Muscle of back (tissue), 11 donors: Measurements from ENCODE around the gene TRPC4AP. TPM values are rescaled to one million over a fixed set of nuclear protein-coding genes. Genes with fewer than 3 reads are reported as not detected.
"Not testable (repeated sequence)": the region's sequence is repeated elsewhere in the genome, so short reads cannot be mapped to it uniquely, and the experiment has no call there.

Experiments
- DNase-seq, 3 donors: peaks; one replicate each; pipeline versions ENCODE4 v3.0.0 to v3.0.0-alpha.2; 2013
- polyA plus RNA-seq, 10 donors: library from polyadenylated mRNA; unstranded; fragments of 120-200 nt; gene quantifications; one replicate each; pipeline ENCODE4 v1.2.1, GENCODE V29; 2013; ENCODE audit not compliant: insufficient read length in 10 of 10

The TRPC4AP gene
- polyA plus RNA-seq, 10 donors = 49.4 to 63.2 (median 54.0) TPM

DNA sequence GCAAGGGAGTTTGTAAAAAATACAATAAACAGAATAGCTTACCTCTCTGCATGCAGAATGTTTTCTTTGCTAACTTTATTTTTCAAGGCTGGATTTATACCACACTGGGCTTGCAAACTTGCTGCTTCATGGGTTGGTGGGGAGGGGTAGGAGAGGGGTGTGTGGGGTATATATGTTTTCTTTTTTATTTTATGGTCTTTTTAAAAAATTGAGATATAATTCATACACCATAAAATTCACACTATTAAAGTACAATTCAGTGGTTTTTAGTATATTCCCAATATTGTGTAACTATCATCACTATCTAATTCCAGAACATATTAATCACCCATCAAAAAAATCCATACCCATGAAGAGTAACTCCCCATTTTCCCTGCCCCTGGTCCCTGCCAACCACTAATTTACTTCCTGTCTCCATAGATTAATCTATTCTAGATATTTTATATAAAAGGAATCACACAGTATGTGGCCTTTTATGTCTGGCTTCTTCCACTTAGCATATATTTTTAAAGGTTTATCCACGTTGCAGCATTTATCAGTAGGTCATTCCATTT lies 14.3 kb upstream of the TRPC4AP start:
- no peak for DNase-seq

DNA sequence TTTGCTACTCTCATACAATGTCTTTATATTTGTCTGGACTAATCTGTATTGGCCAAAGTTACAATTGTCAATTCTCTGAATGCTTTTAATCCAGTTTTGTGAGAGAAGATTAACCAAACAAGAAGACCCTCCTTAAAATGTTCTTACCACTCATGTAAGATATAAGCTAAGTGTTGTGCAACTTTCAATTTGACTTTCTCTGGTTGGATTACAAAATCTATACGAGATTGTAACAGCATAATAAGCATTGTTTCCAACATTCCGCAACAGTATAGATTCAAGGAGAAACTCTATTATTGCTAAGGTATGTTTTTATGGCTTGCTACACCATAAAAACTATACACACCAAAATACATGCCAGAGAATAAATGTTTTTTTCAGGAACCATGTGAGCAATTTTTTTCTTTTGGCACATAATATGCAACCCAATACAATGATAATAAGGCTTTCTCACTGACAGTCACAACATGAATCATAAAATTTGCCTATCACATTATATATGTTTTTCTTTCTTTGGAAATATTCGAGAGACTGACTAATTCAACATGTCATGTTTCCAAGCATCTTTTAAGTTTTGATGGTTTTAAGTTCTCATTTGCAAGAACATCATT lies 12.2 kb upstream of the TRPC4AP start:
- DNase-seq = no peak

- no peak for DNase-seq
These were observed 9.0 kb upstream of the TRPC4AP start for GRCh38 chr20:35101620-35102019.

DNA sequence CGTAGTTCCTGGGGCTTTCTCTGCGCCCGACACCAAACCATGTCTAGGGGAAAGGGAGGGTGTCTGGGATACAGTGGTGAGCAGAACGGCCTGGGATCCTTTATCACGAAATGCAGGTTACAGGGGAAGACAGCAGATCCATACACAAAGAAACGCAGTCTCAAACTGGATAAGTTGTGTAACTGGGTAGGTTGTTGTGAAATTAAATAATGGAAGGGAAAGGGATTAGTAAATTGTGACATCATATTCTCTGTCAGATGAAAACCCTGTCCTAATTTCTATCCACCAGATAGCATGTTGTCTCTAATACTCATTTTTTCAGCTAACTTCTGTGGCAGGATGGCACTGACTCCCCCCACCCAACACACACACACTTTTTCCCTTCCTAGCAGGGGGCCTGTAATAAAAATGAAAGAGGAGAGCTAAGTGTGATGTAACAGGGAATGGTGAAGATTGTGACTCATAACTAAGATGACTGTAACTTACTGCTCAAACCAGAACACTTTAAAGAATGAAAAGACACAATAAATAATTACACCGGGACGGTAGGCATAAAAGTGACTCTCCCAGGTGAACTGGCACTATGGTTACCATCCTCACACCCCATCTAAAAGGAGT lies 769 bp upstream of the TRPC4AP start:
- DNase-seq = peak in 1 of 3 donors; percentile 42

DNA sequence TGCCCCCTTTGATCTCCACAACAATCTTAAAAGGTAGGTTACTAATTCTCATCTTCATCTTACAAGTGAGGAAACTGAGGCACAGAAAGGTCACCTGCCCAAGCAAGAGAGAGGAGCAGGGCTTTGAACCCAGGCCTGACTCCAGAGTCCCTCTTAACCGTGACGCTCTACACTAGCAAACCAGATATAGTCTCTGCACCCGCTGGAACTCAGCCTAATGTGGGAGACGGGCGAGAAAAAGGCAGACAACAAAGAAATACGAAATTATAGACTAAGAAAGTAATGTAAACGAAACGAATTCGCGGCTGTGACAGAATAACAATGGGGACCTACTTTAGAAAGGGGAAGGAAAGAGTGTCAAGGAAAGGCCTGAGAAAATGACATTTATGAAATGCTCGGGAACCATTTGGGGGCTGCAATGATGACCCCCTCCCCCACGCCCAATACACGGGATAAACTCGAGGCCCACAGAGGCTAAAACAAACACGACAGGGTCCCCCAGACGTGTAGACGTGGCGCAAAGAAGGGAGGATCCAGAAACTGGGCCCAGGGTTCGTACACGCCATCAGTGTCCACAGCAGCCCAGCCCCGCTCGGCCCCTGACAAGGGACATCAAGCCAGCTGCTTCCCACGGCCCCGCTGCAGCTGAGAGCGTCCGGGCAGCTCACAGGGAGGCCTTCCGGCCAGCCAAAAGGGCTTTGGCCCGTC lies 637 bp downstream of the TRPC4AP start:
- peak in 2 of 3 donors; percentile 10 to 77 for DNase-seq

DNA sequence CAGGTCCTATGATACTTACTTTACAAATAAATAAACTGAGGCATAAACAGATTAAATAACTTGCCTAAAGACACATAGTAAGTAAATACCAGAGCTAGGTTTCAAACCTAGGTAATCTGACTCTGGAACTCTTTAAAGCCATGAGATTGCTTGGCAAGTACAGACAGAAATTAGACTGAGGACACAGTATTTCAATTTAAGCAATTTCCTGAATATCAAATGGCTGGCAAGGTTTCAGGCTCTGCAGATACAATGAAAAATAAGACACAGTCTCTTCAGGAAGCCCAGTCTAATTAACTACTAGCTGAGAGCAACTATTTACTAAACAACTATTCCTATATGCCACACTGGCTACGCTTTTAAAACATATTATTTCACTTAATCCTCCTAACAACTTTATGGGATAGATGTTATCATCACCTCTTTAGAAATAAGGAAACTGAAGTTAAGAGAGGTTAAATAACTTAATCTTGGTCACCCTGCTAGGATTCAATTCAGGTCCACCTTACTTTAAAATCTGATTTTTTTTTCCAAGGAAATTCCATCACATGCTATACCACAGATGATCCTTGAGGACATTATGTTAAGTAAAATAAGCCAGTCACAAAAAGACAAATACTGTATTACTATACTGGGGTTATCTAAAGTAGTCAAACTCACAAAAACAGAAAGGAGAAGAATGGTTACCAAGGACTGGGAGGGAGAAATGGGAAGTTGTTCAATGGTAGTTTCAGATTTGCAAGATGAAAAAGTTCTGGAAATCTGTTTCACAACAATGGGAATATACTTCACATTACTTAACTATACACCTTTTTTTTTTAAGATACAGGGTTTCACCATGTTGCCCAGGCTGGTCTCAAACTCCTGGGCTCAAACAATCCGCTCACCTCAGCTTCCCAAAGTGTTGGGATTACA lies 4.1 kb downstream of the TRPC4AP start:
- no peak for DNase-seq

GRCh38 chr20:35087791-35088190 lies 4.8 kb downstream of the TRPC4AP start:
- no peak for DNase-seq

DNA sequence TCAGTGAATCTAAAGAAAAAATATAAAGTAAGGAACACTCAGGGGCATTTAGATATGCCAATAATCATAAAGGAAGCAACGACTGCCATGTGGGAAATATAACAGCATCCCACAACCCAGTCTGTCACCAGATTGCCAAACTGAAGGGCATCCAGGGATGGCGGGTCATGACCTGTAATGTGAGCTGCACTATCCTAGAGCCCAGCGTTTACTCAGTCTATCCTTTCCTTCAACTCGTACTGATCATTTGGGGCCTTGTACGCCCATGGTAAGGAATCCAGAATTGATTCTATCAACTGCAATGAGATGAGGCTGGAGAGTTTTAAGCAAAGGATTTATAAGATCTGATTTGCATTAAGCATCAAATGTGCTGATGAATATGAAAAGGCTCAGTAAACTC lies 5.3 kb downstream of the TRPC4AP start:
- DNase-seq = no peak

DNA sequence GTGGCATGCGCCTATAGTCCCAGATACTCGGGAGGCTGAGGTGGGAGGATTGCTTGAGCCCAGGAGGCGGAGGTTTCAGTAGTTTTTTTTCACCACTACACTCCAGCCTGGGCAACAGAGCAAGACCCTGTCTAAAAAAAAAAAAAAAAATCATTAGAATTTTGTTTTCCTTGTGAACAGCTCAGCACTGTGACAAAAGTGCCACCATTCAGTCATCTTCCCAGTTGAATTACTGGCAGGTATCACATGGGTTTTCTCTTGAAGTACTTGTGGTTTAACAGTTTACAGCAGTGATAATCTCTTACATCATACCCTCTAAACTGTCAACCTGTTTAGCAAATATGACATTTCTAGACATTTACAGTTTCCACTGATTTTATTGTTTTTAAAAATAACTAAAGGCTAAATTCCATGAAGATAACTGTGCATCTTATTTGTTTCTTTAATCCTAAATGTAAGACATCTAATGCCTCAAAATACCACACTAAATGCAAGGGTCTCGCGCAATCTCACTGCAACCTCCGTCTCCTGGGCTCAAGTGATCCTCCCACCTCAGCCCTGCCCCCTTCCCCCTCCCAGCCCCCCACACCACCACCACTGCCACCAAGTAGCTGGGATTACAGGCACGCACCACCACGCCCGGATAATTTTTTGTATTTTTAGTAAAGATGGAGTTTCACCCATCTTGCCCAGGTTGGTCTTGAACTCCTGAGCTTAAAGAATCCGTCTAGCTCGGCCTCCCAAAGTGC lies 7.0 kb downstream of the TRPC4AP start:
- no peak for DNase-seq

DNA sequence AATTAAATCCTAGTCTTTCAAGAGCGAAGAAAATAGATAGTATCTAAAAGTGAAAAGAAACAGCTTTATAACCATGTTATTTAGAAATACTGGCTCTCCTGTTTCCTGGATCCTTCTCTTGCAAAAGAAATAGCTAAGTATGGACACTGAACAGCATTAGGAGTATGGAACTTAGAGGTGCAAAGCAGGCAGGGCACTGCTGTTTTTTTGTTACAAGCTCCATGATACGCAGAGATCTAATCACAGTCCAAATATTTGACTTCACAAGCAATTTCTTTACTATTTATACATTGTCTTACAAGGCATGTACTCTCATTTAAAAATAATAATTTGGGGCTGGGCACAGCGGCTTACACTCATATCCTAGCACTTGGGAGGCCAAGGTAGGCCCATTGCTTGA lies 7.6 kb downstream of the TRPC4AP start:
- DNase-seq = no peak

DNA sequence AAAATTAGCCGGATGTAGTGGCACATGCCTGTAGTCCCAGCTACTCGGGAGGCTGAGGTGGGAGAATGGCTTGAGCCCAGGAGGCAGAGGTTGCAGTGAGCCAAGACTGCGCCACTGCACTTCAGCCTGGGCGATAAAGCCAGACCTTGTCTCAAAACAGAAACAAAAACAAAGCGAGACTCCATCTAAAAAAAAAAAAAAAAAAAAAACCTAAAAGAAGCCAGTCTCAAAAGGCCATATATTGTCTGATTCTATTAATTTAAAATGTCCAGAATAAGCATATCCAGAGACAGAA lies 12.3 kb downstream of the TRPC4AP start:
- DNase-seq = not testable (repeated sequence)

DNA sequence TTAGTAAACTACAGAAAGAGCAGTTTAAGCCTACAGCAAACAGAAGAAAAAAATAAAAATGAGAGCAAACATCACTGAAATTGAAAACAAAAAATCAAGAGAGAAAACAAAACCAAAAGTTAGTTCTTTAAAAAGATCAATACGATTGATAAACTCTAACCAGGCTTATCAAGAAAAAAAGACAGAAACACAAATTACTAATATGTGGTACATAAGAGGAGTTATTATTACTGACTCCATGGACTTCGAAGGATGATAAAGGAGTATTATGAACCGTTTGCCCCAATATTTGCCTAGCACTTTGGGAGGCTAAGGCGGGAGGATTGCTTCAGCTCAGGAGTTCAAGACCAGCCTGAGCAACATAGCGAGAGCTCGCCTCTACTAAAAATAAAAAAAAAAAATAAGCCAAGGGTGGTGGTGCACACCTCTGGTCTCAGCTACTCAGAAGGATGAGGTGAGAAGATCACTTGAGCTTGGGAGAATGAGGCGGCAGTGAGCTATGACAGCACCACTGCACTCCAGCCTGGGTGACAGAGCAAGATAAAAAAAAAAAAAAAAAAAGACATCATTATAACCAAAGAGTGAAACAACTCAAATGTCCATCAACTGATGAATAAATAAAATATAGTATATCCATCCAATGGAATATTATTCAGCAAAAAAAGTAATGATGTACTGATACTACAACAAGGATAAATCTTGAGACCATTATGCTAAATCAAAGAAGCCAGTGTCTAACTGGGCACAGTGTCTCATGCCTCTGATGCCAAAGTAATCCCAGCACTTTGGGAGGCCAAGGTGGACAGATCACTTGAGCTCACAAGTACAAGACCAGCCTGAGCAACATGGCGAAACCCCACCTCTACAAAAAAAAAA lies 12.9 kb downstream of the TRPC4AP start:
- DNase-seq = no peak

GRCh38 chr20:35077872-35078271 lies 14.7 kb downstream of the TRPC4AP start:
- DNase-seq = no peak

DNA sequence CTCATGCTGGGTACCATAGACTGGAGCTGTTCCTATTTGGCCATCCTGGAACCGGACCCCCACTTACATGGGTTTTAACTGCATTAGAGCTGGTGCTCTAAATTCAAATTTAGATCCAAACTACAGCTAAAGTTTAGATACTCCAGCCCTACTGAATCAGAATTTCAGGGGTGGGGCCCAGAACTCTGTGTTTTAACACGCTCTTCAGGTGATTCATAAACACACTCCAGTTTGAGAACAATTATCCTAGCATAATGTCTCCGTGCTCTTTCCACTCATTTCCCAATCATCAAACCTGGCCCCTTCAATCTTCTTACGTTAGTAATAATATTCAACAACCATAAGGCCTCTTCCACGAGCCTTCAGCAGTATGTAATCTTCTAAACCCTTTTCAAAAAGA lies 15.3 kb downstream of the TRPC4AP start:
- no peak for DNase-seq

DNA sequence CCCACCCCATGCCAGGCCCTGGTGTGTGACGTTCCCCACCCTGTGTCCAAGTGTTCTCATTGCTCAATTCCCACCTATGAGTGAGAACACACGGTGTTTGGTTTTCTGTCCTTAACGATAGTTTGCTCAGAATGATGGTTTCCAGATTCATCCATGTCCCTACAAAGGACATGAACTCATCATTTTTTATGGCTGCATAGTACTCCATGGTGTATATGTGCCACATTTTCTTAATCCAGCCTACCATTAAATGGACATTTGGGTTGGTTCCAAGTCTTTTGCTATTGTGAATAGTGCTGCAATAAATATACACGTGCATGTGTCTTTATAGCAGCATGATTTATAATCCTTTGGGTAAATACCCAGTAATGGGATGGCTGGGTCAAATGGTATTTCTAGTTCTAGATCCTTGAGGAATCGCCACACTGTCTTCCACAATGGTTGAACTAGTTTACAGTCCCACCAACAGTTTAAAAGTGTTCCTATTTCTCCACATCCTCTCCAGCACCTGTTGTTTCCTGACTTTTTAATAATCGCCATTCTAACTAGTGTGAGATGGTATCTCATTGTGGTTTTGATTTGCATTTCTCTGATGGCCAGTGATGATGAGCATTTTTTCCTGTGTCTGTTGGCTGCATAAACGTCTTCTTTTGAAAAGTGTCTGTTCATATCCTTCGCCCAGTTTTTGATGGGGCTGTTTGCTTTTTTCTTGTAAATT lies 21.0 kb downstream of the TRPC4AP start:
- DNase-seq = not testable (repeated sequence)

DNA sequence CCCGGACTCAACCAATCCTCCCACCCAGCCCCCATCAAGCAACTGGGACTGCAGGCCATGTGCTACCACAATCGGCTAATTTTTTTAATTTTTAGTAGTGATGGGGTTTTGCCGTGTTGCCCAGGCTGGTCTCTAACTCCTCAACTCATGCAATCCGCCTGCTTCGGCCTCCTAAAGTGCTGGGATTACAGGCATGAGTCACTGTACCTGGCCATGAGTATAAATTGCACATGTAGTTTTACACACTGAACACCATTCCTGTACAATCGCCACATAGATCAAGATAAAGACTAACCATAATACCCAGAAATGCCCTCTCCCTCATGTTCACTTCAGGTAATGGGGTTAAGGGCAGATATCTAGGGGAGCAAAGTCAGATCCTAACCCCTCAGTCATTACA lies 26.4 kb downstream of the TRPC4AP start:
- no peak for DNase-seq

DNA sequence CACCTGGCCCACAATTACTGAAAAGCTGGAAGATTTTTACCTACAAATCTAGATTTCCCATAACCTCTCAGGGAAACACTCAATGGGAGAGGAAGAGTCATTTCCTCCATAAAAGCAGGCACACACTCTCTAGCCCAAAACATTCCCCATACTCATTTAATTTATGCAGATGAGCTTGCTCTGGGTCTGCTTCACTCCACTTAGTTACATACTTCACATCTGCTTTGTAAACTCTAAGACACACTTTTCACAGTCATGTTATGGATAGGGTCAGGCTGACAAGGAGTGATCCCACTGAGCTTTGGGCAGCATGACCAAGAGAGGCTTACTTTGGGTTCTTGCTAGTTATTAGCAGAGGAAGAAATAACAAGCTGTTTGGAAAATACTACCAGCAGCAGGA lies 27.4 kb downstream of the TRPC4AP start:
- DNase-seq = no peak

GRCh38 chr20:35063168-35063567 lies 29.4 kb downstream of the TRPC4AP start:
- no peak for DNase-seq

- DNase-seq = no peak
These were observed 30.1 kb downstream of the TRPC4AP start for GRCh38 chr20:35062478-35062877.

GRCh38 chr20:35060168-35060567 lies 32.4 kb downstream of the TRPC4AP start:
- no peak for DNase-seq
